Measurements from ENCODE around the gene ATXN7. TPM values are rescaled to one million over a fixed set of nuclear protein-coding genes. Genes with fewer than 3 reads are reported as not detected.

Gene ATXN7
- total and polyA plus RNA-seq, 4 donors: 4.8 to 46.6 (median 18.0) TPM

DNA sequence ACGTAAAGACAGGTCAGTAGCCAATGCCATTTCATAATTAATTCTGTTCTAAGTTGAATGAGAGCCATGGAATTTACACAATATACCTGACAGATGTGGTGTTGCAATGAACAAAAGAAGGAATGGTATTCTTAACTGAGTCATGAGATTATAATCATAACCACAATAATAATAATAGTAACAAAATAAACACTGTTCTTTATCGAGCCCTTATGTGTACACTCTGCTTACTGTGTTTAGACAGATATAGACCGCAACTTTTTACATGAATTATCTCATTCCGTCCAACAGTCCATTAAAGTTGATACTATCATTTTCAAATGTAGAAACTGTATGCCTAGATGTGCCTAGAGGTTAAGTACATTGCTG lies 76.7 kb downstream of the ATXN7 start:
- Histone ChIP-seq H3K27ac (ENCODE audit: low read depth in 1 of 2, low read length in 1 of 2) (no peak overlapping the region), H3K4me3 (no peak overlapping the region), H3K9ac (ENCODE audit: insufficient read depth in 1 of 2, low read length in 2 of 2) (no peak overlapping the region), H3K36me3 (ENCODE audit: control insufficient read depth in 4 of 4, insufficient read depth in 4 of 4, low read length in 4 of 4) (peaks cover 0 to 2% (median 2%) of the 10 kb centered on the region in 4 donors), H3K4me1 (ENCODE audit: control insufficient read depth in 5 of 5, insufficient read depth in 5 of 5, low read length in 5 of 5) (peaks cover 7 to 21% (median 11%) of the 10 kb centered on the region in 5 donors), H3K9me3 (ENCODE audit: control insufficient read depth in 4 of 4, insufficient read depth in 3 of 4, low read length in 3 of 4) (no peaks in the 10 kb centered on the region), H3K27me3 (ENCODE audit: control insufficient read depth in 3 of 3, insufficient read depth in 3 of 3, low read length in 2 of 3) (no peaks in the 10 kb centered on the region)
- TF ChIP-seq, protein P1, sequence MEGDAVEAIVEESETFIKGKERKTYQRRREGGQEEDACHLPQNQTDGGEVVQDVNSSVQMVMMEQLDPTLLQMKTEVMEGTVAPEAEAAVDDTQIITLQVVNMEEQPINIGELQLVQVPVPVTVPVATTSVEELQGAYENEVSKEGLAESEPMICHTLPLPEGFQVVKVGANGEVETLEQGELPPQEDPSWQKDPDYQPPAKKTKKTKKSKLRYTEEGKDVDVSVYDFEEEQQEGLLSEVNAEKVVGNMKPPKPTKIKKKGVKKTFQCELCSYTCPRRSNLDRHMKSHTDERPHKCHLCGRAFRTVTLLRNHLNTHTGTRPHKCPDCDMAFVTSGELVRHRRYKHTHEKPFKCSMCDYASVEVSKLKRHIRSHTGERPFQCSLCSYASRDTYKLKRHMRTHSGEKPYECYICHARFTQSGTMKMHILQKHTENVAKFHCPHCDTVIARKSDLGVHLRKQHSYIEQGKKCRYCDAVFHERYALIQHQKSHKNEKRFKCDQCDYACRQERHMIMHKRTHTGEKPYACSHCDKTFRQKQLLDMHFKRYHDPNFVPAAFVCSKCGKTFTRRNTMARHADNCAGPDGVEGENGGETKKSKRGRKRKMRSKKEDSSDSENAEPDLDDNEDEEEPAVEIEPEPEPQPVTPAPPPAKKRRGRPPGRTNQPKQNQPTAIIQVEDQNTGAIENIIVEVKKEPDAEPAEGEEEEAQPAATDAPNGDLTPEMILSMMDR (IDR thresholded peaks at IDR 0.05; ENCODE audit: control extremely low read depth, extremely low read depth): no peak
- no peak for DNase-seq
- WGBS, 2 donors: 60 to 69% methylated on average over 4 of the region's 4 CpGs
- no peak for ATAC-seq (ENCODE audit: insufficient read depth, low FRiP score)

DNA sequence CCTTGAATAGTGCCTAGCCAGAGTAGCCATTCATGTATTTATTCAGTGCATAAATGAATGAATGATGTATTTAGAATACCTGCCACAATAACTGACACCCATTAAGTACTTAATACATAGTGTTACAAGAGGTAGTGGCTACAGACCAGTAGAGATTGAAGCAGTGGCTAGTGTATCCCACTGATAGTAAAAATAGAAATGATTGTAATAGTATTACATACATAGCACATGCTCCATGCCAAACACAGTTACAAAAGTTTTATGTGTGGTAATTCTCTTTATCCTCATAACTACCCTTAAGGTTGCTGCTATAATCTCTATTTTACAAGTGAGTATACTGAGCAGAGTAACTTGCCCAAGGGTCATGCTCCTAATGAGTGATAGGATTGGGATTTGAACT lies 78.9 kb downstream of the ATXN7 start:
- Histone ChIP-seq H3K36me3 (ENCODE audit: control insufficient read depth in 4 of 4, insufficient read depth in 4 of 4, low read length in 4 of 4) (peaks cover 0 to 4% (median 1%) of the 10 kb centered on the region in 4 donors), H3K4me3 (no peak overlapping the region), H3K27me3 (ENCODE audit: control insufficient read depth in 3 of 3, insufficient read depth in 3 of 3, low read length in 2 of 3) (no peaks in the 10 kb centered on the region), H3K9me3 (ENCODE audit: control insufficient read depth in 4 of 4, insufficient read depth in 3 of 4, low read length in 3 of 4) (no peaks in the 10 kb centered on the region), H3K27ac (ENCODE audit: low read depth in 1 of 2, low read length in 1 of 2) (no peak overlapping the region), H3K9ac (ENCODE audit: insufficient read depth in 1 of 2, low read length in 2 of 2) (no peak overlapping the region), H3K4me1 (ENCODE audit: control insufficient read depth in 5 of 5, insufficient read depth in 5 of 5, low read length in 5 of 5) (peaks cover 7 to 22% (median 13%) of the 10 kb centered on the region in 5 donors)
- no peak for ATAC-seq (ENCODE audit: insufficient read depth, low FRiP score)
- TF ChIP-seq, protein P1 (IDR thresholded peaks at IDR 0.05; ENCODE audit: control extremely low read depth, extremely low read depth): no peak
- DNase-seq: no peak

DNA sequence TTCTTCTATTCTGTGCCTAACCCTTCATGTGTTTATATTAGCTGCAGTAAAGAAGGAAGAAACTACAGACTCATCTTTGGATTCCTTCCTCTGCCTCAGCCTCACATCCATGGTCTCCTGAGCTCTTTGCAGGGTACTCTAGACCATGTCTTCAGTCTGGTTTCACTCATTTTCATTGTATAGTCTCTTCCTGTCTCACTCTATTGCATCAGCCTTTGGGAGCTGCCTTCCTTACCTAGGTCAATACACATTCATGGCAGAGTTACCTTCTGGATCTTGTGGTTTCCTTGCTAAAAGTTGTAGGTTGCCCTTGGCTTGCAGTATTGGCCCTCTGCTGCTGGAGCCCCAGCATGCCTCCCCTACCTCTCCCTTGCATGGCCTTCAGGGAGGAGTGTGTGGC lies 80.0 kb downstream of the ATXN7 start:
- no peak for DNase-seq
- Histone ChIP-seq H3K9me3 (ENCODE audit: control insufficient read depth in 4 of 4, insufficient read depth in 3 of 4, low read length in 3 of 4) (no peaks in the 10 kb centered on the region), H3K27ac (ENCODE audit: low read depth in 1 of 2, low read length in 1 of 2) (no peak overlapping the region), H3K4me1 (ENCODE audit: control insufficient read depth in 5 of 5, insufficient read depth in 5 of 5, low read length in 5 of 5) (peaks cover 4 to 28% (median 15%) of the 10 kb centered on the region in 5 donors), H3K27me3 (ENCODE audit: control insufficient read depth in 3 of 3, insufficient read depth in 3 of 3, low read length in 2 of 3) (no peaks in the 10 kb centered on the region), H3K9ac (ENCODE audit: insufficient read depth in 1 of 2, low read length in 2 of 2) (no peak overlapping the region), H3K36me3 (ENCODE audit: control insufficient read depth in 4 of 4, insufficient read depth in 4 of 4, low read length in 4 of 4) (peaks cover 0 to 4% (median 1%) of the 10 kb centered on the region in 4 donors), H3K4me3 (no peak overlapping the region)
- no peak for ATAC-seq (ENCODE audit: insufficient read depth, low FRiP score)
- TF ChIP-seq, protein P1 (IDR thresholded peaks at IDR 0.05; ENCODE audit: control extremely low read depth, extremely low read depth): no peak

DNA sequence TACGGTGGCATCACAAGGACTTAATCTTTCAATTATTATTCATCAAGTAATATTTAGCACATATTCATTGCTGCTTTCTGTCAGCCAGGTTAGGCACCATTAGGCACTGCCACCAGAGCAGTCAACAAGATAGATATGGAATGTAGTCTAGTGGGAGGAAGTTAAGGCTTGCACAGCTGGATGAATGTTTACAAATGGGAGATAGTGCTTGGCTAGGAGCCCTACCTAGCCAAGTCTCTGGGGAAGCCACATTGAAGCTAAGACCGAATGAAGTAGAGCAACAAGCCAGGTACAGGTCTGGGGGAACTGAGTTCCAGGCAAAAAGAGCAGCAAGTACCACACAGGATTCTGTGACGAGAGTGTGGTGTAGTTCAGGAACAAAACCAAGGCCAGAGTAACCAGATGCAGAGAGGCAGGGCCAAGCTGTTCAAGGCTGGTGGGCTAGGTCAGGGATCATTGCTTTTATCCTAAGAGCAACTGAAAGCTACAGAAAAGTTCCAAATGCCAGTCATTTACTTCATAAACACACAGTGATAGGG lies 82.0 kb downstream of the ATXN7 start:
- DNase-seq: peak in 1 of 3 donors; percentile 60

More for the DNA sequence above, 82.0 kb downstream of the ATXN7 start:
- Histone ChIP-seq H3K9me3 (ENCODE audit: control insufficient read depth in 4 of 4, insufficient read depth in 3 of 4, low read length in 3 of 4) (no peaks in the 10 kb centered on the region), H3K27ac (ENCODE audit: low read depth in 1 of 2, low read length in 1 of 2) (no peak overlapping the region), H3K27me3 (ENCODE audit: control insufficient read depth in 3 of 3, insufficient read depth in 3 of 3, low read length in 2 of 3) (no peaks in the 10 kb centered on the region), H3K9ac (ENCODE audit: insufficient read depth in 1 of 2, low read length in 2 of 2) (no peak overlapping the region), H3K4me1 (ENCODE audit: control insufficient read depth in 5 of 5, insufficient read depth in 5 of 5, low read length in 5 of 5) (peaks cover 4 to 28% (median 15%) of the 10 kb centered on the region in 5 donors), H3K36me3 (ENCODE audit: control insufficient read depth in 4 of 4, insufficient read depth in 4 of 4, low read length in 4 of 4) (peaks cover 0 to 4% (median 1%) of the 10 kb centered on the region in 4 donors), H3K4me3 (no peak overlapping the region)
- ATAC-seq (ENCODE audit: insufficient read depth, low FRiP score): no peak
- WGBS, 2 donors: 73 to 93% methylated on average over 3 of the region's 3 CpGs
- TF ChIP-seq, protein P1 (IDR thresholded peaks at IDR 0.05; ENCODE audit: control extremely low read depth, extremely low read depth): no peak
